OCI-LY7 (cell line): ENCODE measurements around the gene VWF. TPM values are rescaled to one million over a fixed set of nuclear protein-coding genes. Genes with fewer than 3 reads are reported as not detected.

Experiments
- BruUV-seq: library from RNA; stranded (reverse); fragments of 400-500 nt; replicated peaks from 2 replicates; lab custom pipeline; 2021; lab: Mats Ljungman, UMichigan
- CTCF ChIA-PET: fragments of 300-600 bp; sonication (Branson Sonifier 250); formaldehyde crosslinking; loops from one replicate; lab custom pipeline; 2022; ENCODE audit warnings: antibody characterized with exemption; ENCODE audit not compliant: unreplicated experiment; lab: Charles Lee
- POLR2A ChIA-PET: fragments of 300-600 bp; sonication (Branson Sonifier 250); formaldehyde crosslinking; loops from one replicate; lab custom pipeline; 2022; ENCODE audit warnings: antibody characterized with exemption; lab: Charles Lee
- DNase-seq: peaks from one replicate; pipeline ENCODE4 v3.0.0-alpha.2; 2015; ENCODE audit warnings: low spot score
- H2AFZ ChIP-seq: fragments of 200-600 bp; sonication (generic), shearing (Covaris generic); 2 replicates; pipeline ENCODE4 v1.6.1; 2014; ENCODE audit warnings: mild to moderate bottlenecking, antibody characterized with exemption, low read length, moderate library complexity
- H3K27ac ChIP-seq: fragments of 200-600 bp; sonication (generic); 2 replicates; pipeline ENCODE4 v1.5.1; 2014; ENCODE audit warnings: mixed run types, low read depth, mild to moderate bottlenecking, moderate library complexity, low read length, inconsistent platforms; ENCODE audit not compliant: poor library complexity, severe bottlenecking
- H3K36me3 ChIP-seq: fragments of 200-600 bp; sonication (generic); 2 replicates; pipeline ENCODE4 v1.6.1; 2014; ENCODE audit warnings: mild to moderate bottlenecking, antibody characterized with exemption, low read length, moderate library complexity, mixed read lengths; ENCODE audit not compliant: insufficient read depth
- H3K4me1 ChIP-seq: fragments of 200-600 bp; sonication (generic); 2 replicates; pipeline ENCODE4 v1.5.1; 2014; ENCODE audit warnings: mild to moderate bottlenecking, low read length; ENCODE audit not compliant: insufficient read depth, poor library complexity, severe bottlenecking
- H3K4me2 ChIP-seq: fragments of 200-600 bp; sonication (generic); 2 replicates; pipeline ENCODE4 v1.6.1; 2014; ENCODE audit warnings: mild to moderate bottlenecking, low read length
- H3K4me3 ChIP-seq: fragments of 200-600 bp; sonication (generic); 2 replicates; pipeline ENCODE4 v1.5.1; 2014; ENCODE audit warnings: mild to moderate bottlenecking, low read depth, low read length; ENCODE audit not compliant: poor library complexity, severe bottlenecking
- H3K79me2 ChIP-seq: fragments of 200-600 bp; sonication (generic); 2 replicates; pipeline ENCODE4 v1.6.1; 2016; ENCODE audit warnings: low read depth, mild to moderate bottlenecking, low read length, moderate library complexity, mixed read lengths; ENCODE audit not compliant: insufficient read depth
- H3K9me2 ChIP-seq: fragments of 200-600 bp; sonication (generic); 2 replicates; pipeline ENCODE4 v1.6.1; 2016; ENCODE audit warnings: mild to moderate bottlenecking, low read length, mixed read lengths; ENCODE audit not compliant: insufficient read depth
- H3K9me3 ChIP-seq: fragments of 200-600 bp; sonication (generic); 2 replicates; pipeline ENCODE4 v1.6.1; 2014; ENCODE audit warnings: mild to moderate bottlenecking, mixed run types, low read length, mixed read lengths
- H4K20me1 ChIP-seq: fragments of 200-600 bp; sonication (generic); 2 replicates; pipeline ENCODE4 v1.6.1; 2014; ENCODE audit warnings: mild to moderate bottlenecking, antibody characterized with exemption, low read length, moderate library complexity, mixed read lengths; ENCODE audit not compliant: insufficient read depth
- CTCF ChIP-seq: fragments of 200-600 bp; sonication (generic); conservative IDR thresholded peaks from 2 replicates; pipeline ENCODE4 v1.5.1; 2014; ENCODE audit warnings: mild to moderate bottlenecking, antibody characterized with exemption, low read length, moderate library complexity, mixed read lengths
- EZH2phosphoT487 ChIP-seq: fragments of 200-600 bp; sonication (generic); IDR thresholded peaks from 2 replicates; pipeline ENCODE4 v1.6.1; 2018; ENCODE audit warnings: low read depth, borderline replicate concordance, mild to moderate bottlenecking, mixed run types, antibody characterized with exemption, low read length, moderate library complexity, mixed read lengths
- intact Hi-C: fragments of 100-400 bp; cut with micrococcal nuclease; formaldehyde crosslinking; loops from one replicate; pipeline ENCODE4 v1.10.0; 2022; ENCODE audit not compliant: unreplicated experiment
- total RNA-seq, 2 experiments: library from RNA; depleted of rRNA in 1 of 2; stranded (reverse); fragments of >200 nt in 1 of 2; shearing (Covaris generic) in 1 of 2; gene quantifications; 2 replicates each; pipeline ENCODE4 v1.2.3, GENCODE V29; 2014 to 2022

Gene VWF
- total RNA-seq, 2 experiments from 2014 or later: 0.32 TPM; not detected in 1

DNA sequence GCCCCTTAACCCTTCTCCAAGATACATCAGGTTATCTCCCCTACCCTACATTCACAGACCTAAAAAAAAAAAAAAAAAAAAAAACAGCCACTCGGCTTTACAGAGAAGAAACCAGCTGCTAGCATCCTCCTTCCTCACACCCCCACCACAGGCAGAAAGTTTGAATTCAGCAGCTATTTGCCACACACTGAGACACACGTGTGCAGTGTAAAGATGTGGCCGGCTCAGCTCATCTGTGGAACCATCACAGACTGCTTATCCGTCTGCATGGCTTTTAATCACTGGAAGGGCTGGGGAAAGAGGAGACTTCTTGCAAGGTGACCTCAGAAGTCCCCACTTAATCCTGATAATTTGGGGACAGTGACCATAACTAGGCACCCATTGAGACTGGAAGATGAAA lies 50.0 kb downstream of the VWF start:
- BruUV-seq: no TSS peak
- TF ChIP-seq EZH2phosphoT487 (no peak), CTCF (no peak)
- Histone ChIP-seq H3K9me2 (no peaks in the 10 kb centered on the region), H3K9me3 (no peaks in the 10 kb centered on the region), H3K27ac (no peak overlapping the region), H2AFZ (no peak overlapping the region), H3K79me2 (no peaks in the 10 kb centered on the region), H3K4me3 (no peak overlapping the region), H4K20me1 (no peaks in the 10 kb centered on the region), H3K4me2 (no peak overlapping the region), H3K36me3 (no peaks in the 10 kb centered on the region), H3K4me1 (no peaks in the 10 kb centered on the region)
- ChIA-PET CTCF (no interaction called here), POLR2A (no interaction called here)
- no peak for DNase-seq
- intact Hi-C loops: no loop called here

- no peak overlapping the region for H3K4me2 ChIP-seq
- POLR2A ChIA-PET: no interaction called here
- no peaks in the 10 kb centered on the region for H3K9me2 ChIP-seq
- no peaks in the 10 kb centered on the region for H4K20me1 ChIP-seq
- no peaks in the 10 kb centered on the region for H3K36me3 ChIP-seq
- no peak overlapping the region for H3K27ac ChIP-seq
- DNase-seq: no peak
- intact Hi-C loops: no loop called here
- BruUV-seq: no TSS peak
- no peaks in the 10 kb centered on the region for H3K4me1 ChIP-seq
- no peaks in the 10 kb centered on the region for H3K9me3 ChIP-seq
- TF ChIP-seq EZH2phosphoT487 (no peak), CTCF (no peak)
- no peak overlapping the region for H3K4me3 ChIP-seq
- CTCF ChIA-PET: no interaction called here
- no peak overlapping the region for H2AFZ ChIP-seq
- no peaks in the 10 kb centered on the region for H3K79me2 ChIP-seq
These were observed 51.0 kb downstream of the VWF start for GRCh38 chr12:6073426-6073825.

GRCh38 chr12:6072302-6072752 lies 52.1 kb downstream of the VWF start:
- H3K36me3 ChIP-seq: no peaks in the 10 kb centered on the region
- no peaks in the 10 kb centered on the region for H4K20me1 ChIP-seq
- no TSS peak for BruUV-seq
- no peak overlapping the region for H2AFZ ChIP-seq
- ChIA-PET CTCF (no interaction called here), POLR2A (interaction anchor here (0.6 kb wide), 1 partner anchor 69 kb away, joined by 3 read pairs; no protein-coding TSS in a partner anchor)
- intact Hi-C loops: no loop called here
- no peaks in the 10 kb centered on the region for H3K79me2 ChIP-seq
- no peak overlapping the region for H3K27ac ChIP-seq
- H3K9me3 ChIP-seq: no peaks in the 10 kb centered on the region
- TF ChIP-seq CTCF (no peak), EZH2phosphoT487 (no peak)
- H3K4me3 ChIP-seq: no peak overlapping the region
- H3K4me2 ChIP-seq: no peak overlapping the region
- H3K4me1 ChIP-seq: no peaks in the 10 kb centered on the region
- DNase-seq: no peak
- no peaks in the 10 kb centered on the region for H3K9me2 ChIP-seq
